GM23338 (cell line): ENCODE results near the gene TSPOAP1.

Experiments
- CTCF ChIP-seq, 2 experiments: fragments of 200-600 bp in 1 of 2; sonication (generic) in 1 of 2; conservative IDR thresholded peaks; 2 replicates each; pipeline versions ENCODE4 v1.5.1 to v1.6.1; 2016 to 2017; ENCODE audit warnings: antibody characterized with exemption in 2 of 2, low read depth in 2 of 2, mild to moderate bottlenecking in 2 of 2, moderate library complexity in 1 of 2
- EZH2 ChIP-seq: fragments of 200-600 bp; sonication (generic); IDR thresholded peaks from one replicate; pipeline ENCODE4 v1.8.0; 2017; ENCODE audit warnings: antibody characterized with exemption, mild to moderate bottlenecking, low read depth; ENCODE audit not compliant: unreplicated experiment
- POLR2AphosphoS5 ChIP-seq: IDR thresholded peaks from 2 replicates; pipeline ENCODE4 v1.6.1; 2016; ENCODE audit warnings: antibody characterized with exemption, low read depth

DNA sequence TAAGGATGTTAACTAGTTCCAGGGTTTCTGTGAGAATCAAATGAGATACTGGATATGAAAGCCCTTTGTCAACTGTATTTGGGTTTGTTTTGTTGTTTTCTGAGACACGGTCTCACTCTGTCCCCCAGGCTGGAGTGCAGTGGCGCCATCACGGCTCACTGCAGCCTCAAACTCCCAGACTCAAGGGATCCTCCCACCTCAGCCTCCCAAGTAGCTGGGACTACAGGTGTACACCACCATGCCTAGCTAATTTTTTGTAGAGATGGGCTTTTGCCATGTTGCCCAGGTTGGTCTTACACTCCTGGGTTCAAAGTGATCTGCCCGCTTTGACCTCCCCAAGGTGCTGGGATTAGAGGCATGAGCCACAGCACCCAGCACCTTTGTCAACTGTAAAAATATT is 14.5 kb upstream of the TSPOAP1 start:
- TF ChIP-seq CTCF (conservative IDR thresholded peaks at IDR 0.05; ENCODE audit: low read depth in 2 of 2) = no peak
- no peak for TF ChIP-seq EZH2
- no peak for TF ChIP-seq POLR2AphosphoS5
